ENCODE measurements around the gene IL11RA.
A peak's percentile ranks its signal among the peaks of the same experiment; 100 is the strongest.

The IL11RA gene

DNA sequence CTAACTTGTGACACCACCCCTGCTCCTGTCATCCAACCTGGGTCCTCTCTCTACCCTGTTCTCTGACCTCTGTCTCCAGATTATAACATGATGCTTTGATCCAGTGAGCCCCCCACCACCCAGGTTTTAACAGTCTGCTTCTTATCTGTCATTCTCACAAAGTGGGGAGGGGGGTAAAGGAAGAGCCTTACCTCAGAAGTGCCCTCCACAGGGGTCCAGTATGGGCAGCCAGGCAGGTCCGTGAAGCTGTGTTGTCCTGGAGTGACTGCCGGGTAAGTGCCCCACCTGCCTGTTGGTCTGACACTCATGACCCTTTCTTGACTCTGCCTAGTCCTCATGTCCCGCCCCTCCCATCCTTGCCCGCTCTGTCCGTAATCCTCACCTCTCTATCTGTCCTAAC is 3.4 kb downstream of the IL11RA start:
- no peak for DNase-seq

DNA sequence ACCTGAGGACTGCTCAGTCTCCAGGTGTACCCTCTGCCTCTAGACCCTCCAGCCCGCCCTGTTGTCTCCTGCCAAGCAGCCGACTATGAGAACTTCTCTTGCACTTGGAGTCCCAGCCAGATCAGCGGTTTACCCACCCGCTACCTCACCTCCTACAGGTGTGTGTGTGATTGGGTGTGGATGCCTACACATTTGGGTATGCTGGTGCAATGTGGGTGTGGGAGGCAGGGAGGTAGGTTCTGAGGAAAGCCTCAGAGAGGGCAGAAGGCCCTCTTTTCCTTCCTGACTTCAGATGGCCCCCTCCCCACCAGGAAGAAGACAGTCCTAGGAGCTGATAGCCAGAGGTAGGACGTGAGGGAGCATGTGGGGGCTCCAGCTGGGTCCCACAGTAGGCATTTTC is 5.0 kb downstream of the IL11RA start:
- DNase-seq = no peak

DNA sequence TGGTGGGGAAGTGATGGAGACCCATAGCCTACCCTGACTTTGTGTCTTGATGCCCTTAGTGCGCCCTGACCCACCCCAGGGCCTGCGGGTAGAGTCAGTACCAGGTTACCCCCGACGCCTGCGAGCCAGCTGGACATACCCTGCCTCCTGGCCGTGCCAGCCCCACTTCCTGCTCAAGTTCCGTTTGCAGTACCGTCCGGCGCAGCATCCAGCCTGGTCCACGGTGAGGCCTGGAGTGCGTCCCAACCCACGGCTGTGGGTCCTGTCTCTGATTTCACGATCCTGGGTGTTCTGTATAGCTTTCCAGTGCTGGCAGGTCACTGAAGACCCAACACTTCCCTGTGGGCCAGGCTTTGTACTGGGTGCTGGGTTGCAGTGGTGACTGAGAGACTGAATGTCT is 6.5 kb downstream of the IL11RA start:
- no peak for DNase-seq

DNA sequence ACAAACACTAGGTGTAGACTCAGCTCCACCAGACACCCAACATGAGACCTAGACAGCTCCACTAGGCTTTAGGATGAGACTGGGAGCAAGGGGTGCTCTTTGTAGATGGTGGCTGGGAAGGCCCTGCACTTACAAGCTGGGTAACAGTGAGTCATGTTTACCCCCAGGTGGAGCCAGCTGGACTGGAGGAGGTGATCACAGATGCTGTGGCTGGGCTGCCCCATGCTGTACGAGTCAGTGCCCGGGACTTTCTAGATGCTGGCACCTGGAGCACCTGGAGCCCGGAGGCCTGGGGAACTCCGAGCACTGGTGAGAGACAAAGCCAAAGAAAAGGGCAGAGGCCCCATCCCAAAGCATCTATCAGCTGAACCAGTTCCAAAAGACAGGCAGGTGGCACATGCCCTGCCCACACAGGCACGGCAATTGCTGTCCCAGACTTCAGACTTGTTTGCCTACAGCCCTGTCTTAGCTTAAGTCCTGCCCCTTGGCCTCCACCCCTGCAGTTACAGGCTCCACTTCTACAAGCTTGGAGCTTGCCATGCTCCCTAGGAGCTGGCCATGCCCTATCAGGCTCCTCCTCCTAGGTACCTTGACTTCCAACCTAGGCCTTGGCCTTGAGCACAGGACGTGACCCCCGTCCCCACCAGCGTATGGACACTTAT is 7.7 kb downstream of the IL11RA start:
- no peak for DNase-seq

DNA sequence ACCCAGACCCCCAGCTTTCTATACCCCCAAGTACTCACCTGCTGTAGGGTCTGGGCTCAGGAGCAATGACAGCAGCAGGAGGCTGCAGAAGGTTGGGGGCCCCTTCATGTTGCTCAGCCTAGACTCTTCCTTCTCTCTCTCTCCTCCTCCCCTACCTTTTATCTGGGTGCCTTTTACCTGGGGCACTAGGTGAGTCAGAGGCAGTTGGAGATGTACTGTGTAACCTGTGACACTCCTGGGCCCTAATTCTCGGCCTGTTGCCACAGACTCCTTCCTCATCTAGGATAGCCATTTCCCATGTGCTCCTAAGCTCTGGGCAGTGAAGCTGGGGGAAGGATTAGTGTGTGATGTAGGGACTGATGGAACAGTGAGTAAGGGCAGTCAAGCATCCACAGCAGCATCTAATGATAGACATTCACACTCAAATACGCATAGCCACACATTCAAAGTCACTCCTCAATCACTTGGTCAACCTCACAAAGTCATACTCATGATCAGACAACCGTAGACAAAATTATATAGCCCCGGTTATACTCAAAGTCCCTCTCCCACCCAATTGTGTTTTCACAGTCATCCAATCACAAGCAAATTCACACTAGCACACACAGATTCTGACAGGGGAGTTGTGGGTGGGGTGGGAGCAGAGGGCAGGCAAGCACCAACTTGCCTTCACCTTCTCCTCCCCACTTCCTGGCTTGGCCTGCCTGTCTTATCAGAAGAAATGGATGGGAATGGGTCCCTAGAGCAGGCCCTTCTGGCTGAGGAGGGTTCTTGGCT is 10.7 kb downstream of the IL11RA start, which contains the start of gene CCL27:
CCL27 (minus strand) TSS at position 132 of the 777 bp plus-strand sequence; CDS start at position 108, 24 bp downstream.
- DNase-seq = no peak

DNA sequence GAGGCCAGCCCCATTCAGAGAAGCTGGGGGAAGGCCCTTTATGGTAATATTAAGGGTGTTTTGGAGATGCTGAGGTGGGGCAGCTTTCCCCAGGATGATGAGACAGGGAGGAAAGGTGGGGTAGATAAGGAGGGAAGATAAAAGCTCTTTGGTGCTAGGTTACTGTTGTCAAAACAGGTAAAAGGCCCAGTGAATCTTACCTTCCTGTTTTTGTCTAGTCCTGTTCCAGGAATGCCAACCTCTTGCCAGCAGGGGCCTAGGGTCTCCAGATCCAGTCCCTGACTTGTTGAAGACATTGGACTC is 11.3 kb downstream of the IL11RA start:
- no peak for DNase-seq

DNA sequence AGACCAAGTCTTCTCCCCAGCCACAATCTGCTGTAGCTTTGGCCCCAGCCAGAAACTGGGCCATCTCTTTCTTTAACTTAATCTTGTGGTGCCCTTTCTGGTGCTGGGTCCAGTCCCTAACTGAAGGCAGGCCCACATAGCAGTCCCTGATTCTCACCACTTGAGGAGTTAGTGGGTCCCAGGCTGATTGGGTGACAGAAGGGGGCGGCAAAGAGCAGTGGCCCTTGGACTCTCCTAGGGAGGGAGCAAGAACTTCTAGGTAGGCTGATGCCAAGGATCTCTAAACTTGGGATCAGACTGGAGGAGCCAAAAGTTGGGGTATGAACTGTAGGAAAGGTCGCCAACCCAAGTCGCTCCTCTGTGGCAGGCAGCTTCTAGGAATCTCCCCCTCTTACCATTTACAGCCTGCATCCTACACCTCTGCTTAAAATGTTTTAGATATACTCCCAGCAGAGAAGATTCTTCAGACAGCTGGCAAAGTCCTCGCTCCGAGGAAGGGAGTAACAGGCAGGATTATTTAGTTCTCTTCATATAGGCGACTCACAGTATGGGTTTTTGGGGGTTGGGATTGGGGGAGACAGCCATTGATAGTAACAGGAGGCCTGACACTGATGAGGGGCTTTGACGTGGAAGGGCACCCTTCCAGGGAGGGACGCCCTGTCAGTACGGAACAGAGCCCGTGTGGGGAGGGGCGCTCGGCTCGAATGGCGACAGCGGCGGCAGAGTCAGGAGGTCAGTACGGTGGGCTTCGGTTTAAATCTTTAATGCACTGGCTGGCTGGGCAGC is 12.5 kb downstream of the IL11RA start:
- peak; percentile 36 for DNase-seq

DNA sequence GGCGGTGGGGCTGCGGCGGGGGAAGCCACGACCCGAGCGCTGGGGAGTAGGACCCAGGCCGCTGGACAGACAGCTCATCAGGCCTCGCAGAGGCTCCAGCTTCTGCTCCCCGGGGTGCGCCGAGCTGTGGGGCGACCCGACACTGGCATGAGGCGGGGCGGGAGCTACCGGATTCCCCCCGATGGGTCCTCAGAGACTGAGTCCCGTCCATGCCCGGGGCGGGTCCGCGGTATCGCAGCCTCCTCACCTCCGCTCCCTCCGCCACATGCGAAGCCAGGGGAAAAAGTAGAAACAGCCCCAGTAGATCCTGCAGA is 13.0 kb downstream of the IL11RA start:
- DNase-seq = no peak

DNA sequence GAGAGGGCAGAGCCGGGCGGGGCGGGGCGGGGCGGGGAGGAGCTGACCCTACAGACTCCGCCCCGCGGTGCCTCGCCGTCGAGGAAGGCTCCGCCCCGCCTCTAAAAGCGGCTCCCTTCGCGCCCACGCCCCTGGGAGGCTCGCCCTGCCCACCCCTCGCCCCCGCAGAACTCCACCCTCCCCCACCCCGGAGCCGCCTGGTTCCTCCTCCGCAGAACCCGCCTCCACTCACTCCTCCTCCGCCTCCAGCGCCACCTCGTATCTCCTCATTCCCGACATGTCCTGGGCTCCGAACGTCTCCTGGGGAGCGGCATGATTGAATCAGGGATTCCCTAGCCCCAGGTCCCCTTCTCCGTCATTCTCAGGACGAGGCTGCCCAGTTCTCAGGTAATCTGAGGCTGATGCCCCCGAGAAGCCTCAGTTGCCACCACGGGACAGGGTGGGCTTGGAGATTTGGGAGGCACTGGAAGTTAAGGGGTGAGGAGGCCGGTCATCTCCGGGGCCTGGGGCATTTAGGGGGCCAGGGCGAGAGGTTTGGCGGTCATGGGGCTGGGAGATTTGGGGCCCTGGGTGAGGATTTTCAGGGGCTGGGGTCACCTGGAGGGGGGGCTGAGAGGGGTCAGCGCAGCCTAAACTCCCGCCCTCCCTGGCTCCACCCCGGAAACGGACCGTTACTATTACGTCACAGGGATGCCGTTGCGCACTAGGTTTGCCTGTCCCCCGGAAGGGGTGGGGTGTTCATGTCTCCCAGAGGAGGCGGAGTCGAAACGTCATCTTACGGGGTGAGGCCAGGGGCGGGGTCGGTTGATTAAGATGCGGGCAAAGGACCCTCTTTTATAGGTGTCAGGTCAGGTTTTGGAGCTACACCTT is 13.6 kb downstream of the IL11RA start:
- peak; percentile 70 for DNase-seq

DNA sequence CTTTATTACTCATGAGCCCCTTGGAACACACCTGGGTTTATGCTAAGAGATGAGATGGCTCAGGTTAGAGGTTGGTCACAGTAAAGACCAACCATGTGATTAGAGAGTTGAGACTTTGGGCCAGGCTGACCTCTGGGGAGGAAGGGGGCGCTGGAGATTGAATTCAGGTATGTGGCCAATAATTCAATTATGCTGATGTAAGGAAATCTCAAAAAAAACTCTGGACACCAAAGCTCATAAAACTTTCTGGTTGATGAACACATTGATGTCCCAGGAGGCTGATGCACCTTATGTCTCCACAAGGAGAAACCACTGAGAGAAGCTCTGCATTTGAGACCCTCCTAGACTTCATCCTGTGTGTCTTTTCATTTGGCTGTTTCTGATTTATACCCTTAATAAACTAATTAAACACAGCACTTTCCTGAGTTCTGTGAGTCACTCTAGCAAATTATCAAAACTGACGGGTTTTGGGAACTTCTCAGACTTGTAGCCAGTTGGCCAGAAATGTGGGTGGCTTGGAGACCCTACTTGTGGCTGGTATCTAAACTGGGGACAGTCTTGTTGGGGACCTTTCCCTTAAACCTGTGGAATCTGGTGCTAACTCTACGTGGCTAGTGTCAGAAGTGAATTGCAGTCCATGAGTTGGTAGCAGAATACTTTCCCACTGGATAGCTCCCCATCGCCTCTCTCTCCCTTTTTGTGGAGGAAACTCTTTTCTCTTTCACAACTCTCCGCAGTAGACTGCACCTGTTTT is 18.0 kb downstream of the IL11RA start:
- DNase-seq = no peak

DNA sequence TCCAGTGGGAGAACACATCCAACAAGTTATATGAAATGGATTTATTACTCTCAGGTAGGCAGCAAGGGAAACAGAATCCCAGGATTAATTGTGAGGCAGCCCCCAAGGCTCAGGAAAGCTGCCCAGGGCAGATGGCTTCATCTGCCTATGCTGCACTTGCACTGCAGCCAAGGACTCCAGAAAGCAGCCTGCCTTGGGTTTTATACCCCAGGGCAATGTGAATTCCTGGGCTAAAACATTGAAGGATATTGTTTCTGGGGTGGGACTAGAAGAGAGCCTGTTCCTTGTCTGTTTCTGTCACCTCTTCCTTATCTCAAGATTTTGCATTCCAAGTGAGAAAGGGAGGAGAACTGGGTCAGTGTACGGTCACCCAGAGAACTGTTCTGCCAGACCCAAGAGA is 19.3 kb downstream of the IL11RA start:
- DNase-seq = no peak

DNA sequence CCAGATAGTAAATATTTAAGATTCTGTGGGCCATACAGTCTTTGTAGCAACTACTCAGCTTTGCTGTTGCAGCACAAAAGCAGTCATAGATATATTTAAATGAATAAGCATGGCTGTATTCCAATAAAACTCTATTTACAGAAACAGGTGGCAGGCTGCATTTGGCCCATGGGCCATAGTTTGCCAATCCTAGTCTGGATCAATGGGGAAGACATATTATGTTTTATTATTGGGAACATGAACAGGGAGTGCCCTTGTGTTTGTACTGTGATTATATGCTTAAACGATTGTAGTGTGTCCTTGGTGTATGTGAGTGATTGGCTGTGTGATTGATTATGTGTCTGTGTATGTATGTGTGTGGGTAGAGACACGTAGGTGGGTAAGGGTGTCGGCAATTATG is 22.5 kb downstream of the IL11RA start:
- no peak for DNase-seq

DNA sequence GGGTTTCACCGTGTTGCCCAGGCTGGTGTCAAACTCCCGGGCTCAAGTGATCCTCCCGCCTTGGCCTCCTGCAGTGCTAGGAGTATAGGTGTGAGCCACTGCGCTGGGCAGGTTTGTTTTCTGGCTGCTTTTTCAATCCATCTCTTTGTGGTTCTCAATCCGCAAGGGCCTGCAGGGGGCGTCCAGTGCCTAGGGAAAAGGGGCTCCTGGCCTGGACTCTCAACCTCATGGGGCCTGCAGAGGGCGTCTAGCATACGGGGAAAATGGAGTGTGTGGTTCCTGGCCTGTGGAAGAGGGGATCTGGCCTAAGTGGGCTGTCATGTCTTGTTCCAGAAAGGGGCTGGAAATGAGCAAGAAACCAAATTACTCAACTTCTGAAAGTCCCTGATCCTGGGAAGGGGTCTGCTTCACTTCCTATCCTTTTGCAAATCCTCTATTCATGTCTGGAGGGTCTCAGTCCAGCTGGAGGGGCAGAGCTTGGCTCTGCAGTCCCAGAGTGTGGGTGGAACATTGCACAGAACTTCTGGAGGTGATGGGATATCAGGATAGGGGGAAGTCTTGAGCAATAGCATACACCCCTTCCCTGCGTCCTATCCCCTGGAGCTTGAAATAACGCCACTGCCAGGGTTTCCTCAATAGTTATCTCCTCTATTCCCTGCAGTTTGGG is 23.2 kb downstream of the IL11RA start:
- peak; percentile 34 for DNase-seq

DNA sequence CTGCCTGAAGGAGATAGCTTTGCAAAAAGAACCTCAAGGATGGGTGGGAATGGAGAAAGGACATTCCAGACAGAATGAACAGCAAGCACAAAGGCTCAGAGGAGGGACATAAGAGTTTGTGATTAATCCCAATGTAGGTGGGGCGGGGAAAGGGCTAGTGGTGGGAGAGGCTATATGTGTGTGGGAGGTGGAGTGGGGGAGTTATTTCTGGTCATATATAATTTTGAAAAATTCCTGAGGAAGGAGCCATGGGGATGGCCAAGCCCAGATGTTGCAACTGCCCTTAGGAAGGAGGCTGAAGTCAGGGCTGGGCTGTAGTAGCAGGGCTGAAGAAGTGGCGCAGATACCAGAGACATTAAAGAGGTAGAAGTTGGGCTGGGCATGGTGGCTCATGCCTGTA is 23.9 kb downstream of the IL11RA start:
- DNase-seq = peak; percentile 14

DNA sequence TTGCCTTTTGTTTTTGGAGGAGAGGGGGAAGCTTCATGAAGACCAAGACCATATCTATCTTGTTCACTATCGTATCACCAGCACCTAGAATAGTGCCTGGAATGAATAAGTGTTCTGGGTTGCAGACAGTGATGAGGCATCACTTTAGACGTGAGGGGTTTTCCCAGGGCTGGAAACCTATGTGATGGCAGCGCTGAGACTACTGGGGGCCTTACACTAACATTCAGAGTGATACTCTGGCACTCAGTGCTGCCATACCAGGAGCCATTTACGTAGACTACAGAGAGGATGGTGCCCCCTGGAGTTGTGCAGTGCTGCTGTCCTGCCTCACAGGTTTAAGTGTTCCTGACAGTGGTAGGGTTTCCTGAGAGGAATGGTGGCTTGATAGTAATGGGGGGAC is 32.2 kb downstream of the IL11RA start:
- no peak for DNase-seq

DNA sequence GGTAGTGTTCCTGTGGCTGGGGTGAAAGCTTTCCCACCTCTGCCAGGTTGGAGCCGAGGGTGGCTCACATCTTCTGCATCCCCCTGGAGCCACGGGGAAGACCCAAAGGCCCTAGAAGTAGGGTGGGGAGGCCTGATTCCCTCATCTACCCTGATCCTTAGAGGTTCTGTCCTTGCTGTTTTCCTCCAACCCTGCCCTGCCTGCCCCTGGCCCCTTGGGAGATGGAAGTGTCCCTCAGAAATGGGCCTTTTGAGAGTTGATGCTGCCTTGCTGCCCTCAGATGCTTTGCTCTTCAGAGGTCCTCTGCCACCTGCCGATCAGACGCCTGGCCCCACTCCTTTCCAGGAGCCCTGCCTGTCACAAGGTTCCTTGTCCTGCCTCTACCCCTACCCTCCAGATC is 32.8 kb downstream of the IL11RA start:
- no peak for DNase-seq

DNA sequence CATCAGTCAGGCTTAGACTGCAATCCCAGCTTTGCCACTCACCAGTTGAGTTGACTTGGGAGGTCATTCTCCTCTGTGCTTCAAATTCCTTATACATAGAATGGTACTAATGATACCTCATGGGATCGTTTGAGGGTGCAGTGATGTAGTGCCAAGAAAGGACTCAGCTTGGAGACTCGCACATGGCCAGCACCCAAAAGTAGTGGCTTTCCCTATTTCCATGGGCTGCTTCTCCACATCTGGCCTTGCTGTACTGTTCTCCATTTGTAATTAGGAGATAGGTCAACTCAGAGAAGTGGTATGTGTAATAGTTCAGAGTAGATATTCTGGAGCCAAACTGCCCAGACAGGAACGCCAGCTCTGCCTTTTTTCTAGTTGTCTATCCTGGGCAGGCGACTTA is 33.6 kb downstream of the IL11RA start:
- no peak for DNase-seq

DNA sequence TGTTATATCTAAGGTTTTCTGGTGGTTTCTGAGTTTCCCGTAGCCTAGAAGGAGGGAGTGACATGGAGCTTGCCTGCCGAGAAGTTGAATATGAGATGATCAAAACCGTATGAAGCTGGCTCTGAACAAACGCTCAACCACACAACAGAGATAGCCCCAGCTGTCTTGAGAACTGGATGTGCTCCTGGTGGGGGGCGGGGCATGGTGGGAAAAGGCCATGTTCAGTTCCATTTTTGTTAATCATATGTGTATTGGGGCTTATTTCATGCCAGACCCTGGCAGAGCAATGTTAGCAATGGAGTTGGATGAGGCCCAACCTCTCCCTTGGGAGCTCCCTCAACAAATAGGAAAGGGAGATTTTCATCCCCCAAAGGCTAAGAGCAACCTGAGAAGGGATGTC is 34.2 kb downstream of the IL11RA start:
- DNase-seq = no peak

DNA sequence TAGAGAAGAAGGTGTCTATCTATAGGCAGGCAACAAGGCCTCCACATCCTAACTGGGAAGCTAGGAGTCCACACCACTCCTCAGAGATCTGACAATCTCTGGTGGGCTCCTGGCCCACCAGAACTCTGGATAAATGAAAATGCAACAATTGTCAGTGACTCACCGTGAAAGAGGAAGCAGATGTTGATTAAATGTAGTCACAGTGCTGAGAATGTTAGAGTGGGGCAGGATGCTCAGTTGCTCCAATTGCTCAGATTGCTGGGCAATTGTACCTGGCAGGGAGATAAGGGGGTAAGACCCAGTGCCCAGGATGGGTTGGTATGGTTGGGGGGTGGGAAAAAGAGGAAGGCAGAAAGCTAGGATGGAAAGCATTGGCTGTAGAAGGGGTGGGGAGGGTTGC is 34.7 kb downstream of the IL11RA start:
- DNase-seq = no peak

DNA sequence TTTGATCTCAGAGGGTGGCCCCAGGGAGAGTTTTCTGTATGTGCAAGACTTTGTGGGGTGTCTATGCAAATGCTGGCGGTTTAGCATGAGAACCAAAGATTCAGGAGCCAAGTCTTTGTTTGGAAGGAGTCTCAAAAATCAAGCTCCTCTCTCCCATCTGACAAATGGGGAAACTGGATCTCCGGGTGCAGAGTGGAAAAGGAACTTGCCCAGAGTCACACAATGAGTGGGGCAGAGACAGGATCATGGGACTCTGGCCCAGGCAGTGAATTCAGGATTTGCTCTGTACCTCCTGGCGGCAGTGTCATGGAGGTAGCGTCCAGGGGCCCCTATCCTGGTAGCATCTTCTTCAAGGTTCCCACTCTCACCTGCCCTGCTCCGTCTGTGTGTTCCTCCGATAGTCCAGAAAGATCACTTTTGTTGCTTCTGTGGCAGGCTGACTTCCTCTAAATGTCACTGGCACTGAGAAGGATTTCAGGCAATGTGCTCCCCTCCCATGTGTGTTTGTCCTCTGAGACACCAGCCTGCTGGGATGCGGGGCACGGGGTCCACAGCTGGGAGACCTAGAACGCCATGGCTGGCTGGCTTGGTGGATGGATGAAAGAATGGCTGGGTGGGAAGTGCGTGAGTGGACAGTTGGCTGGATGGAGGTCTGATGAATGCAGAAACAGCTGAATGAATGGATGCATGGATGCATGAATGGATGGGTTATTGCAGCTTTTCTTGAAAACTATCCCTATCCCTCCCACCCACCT is 35.5 kb downstream of the IL11RA start:
- DNase-seq = no peak

Data from NCI-H226 (cell line).